IMR-90 (cell line): ENCODE measurements around the gene FAM184A. TPM values are rescaled to one million over a fixed set of nuclear protein-coding genes. Genes with fewer than 3 reads are reported as not detected.

Experiments
- ATAC-seq: fragments of 200-7000 bp; cut with Tn5 transposase; 2 replicates; pipeline ENCODE4 v1.9.1; 2020; ENCODE audit warnings: low read depth, mild to moderate bottlenecking, moderate library complexity
- BruUV-seq: library from RNA; stranded (reverse); fragments of 400-500 nt; replicated peaks from 2 replicates; lab custom pipeline; 2021; lab: Mats Ljungman, UMichigan
- CTCF ChIA-PET: fragments of 300-600 bp; formaldehyde crosslinking; extraction: SDS; loops from one replicate; lab custom pipeline; 2021; ENCODE audit warnings: antibody characterized with exemption; lab: Yijun Ruan, JAX
- POLR2A ChIA-PET: fragments of 300-600 bp; sonication (Branson Sonifier 250); formaldehyde crosslinking; loops from one replicate; lab custom pipeline; 2022; ENCODE audit warnings: antibody characterized with exemption; ENCODE audit not compliant: unreplicated experiment; lab: Charles Lee
- DNase-seq: peaks from one replicate; pipeline ENCODE4 v3.0.0; 2013
- H2AFZ ChIP-seq: replicated peaks from 2 replicates; pipeline ENCODE3; 2013; ENCODE audit warnings: low read length, mild to moderate bottlenecking; ENCODE audit not compliant: poor library complexity
- H2AK5ac ChIP-seq: 2 replicates; pipeline ENCODE4 v1.6.1; 2013; ENCODE audit warnings: low read depth, low read length, inconsistent platforms
- H2AK9ac ChIP-seq: replicated peaks from 2 replicates; pipeline ENCODE3; 2013; ENCODE audit warnings: mild to moderate bottlenecking, low read depth, low read length, moderate library complexity; ENCODE audit not compliant: poor library complexity
- H2BK120ac ChIP-seq: 2 replicates; pipeline ENCODE4 v1.6.1; 2013; ENCODE audit warnings: low read depth, low read length, inconsistent platforms
- H2BK15ac ChIP-seq: 3 replicates; pipeline ENCODE4 v1.6.1; 2013; ENCODE audit warnings: low read depth, low read length, inconsistent platforms
- H2BK20ac ChIP-seq: 2 replicates; pipeline ENCODE4 v1.6.1; 2013; ENCODE audit warnings: low read depth, mild to moderate bottlenecking, inconsistent platforms, low read length, moderate library complexity
- H2BK5ac ChIP-seq: 2 replicates; pipeline ENCODE4 v1.6.1; 2013; ENCODE audit warnings: mild to moderate bottlenecking, low read depth, low read length, inconsistent platforms; ENCODE audit not compliant: poor library complexity, severe bottlenecking
- H3K14ac ChIP-seq: replicated peaks from 2 replicates; pipeline ENCODE4 v1.6.1; 2013; ENCODE audit warnings: low read depth, low read length, inconsistent platforms
- H3K18ac ChIP-seq: 2 replicates; pipeline ENCODE4 v1.6.1; 2013; ENCODE audit warnings: low read depth, low read length, control low read depth
- H3K23ac ChIP-seq: 2 replicates; pipeline ENCODE4 v1.6.1; 2013; ENCODE audit warnings: low read depth, low read length, inconsistent platforms
- H3K27ac ChIP-seq: 2 replicates; pipeline ENCODE4 v1.5.1; 2013; ENCODE audit warnings: mild to moderate bottlenecking, control low read depth, low read length; ENCODE audit not compliant: insufficient read depth
- H3K27me3 ChIP-seq: 2 replicates; pipeline ENCODE4 v1.6.1; 2013; ENCODE audit warnings: low read length; ENCODE audit not compliant: control insufficient read depth, insufficient read depth
- H3K36me3 ChIP-seq: 2 replicates; pipeline ENCODE4 v1.6.1; 2013; ENCODE audit warnings: low read length, mixed read lengths; ENCODE audit not compliant: control insufficient read depth, insufficient read depth
- H3K4ac ChIP-seq: 2 replicates; pipeline ENCODE4 v1.6.1; 2013; ENCODE audit warnings: low read depth, low read length, inconsistent platforms
- H3K4me1 ChIP-seq: 2 replicates; pipeline ENCODE4 v1.6.1; 2013; ENCODE audit warnings: low read length, mixed read lengths; ENCODE audit not compliant: control insufficient read depth, insufficient read depth
- H3K4me2 ChIP-seq: 2 replicates; pipeline ENCODE4 v1.6.1; 2013; ENCODE audit warnings: low read depth, mild to moderate bottlenecking, control low read depth, low read length, moderate library complexity
- H3K4me3 ChIP-seq: 2 replicates; pipeline ENCODE4 v1.5.1; 2013; ENCODE audit warnings: low read depth, mild to moderate bottlenecking, control low read depth, low read length, moderate library complexity; ENCODE audit not compliant: insufficient read depth
- H3K56ac ChIP-seq: 2 replicates; pipeline ENCODE4 v1.6.1; 2013; ENCODE audit warnings: low read length, inconsistent platforms; ENCODE audit not compliant: insufficient read depth; ENCODE audit errors: extremely low read depth
- H3K79me1 ChIP-seq, 2 experiments: 2 replicates each; pipeline ENCODE4 v1.6.1; 2013; ENCODE audit warnings: low read length in 2 of 2, inconsistent platforms in 1 of 2, low read depth in 1 of 2
- H3K9ac ChIP-seq: 2 replicates; pipeline ENCODE4 v1.6.1; 2013; ENCODE audit warnings: low read depth, low read length, control low read depth
- H3K9me1 ChIP-seq: 2 replicates; pipeline ENCODE4 v1.6.1; 2013; ENCODE audit warnings: low read length, inconsistent platforms; ENCODE audit not compliant: insufficient read depth
- H3K9me3 ChIP-seq: 2 replicates; pipeline ENCODE4 v1.6.1; 2013; ENCODE audit warnings: low read length; ENCODE audit not compliant: control insufficient read depth, insufficient read depth
- H4K20me1 ChIP-seq: 2 replicates; pipeline ENCODE4 v1.6.1; 2013; ENCODE audit warnings: low read length, inconsistent platforms; ENCODE audit not compliant: insufficient read depth
- H4K5ac ChIP-seq: 2 replicates; pipeline ENCODE4 v1.6.1; 2013; ENCODE audit warnings: mild to moderate bottlenecking, low read depth, low read length, control low read depth
- H4K8ac ChIP-seq, 2 experiments: 2 replicates each; pipeline ENCODE4 v1.6.1; 2013; ENCODE audit warnings: low read depth in 2 of 2, low read length in 2 of 2, control low read depth in 1 of 2, inconsistent platforms in 1 of 2
- H4K91ac ChIP-seq: 2 replicates; pipeline ENCODE4 v1.6.1; 2013; ENCODE audit warnings: low read depth, low read length, inconsistent platforms; ENCODE audit not compliant: insufficient read depth
- CEBPB ChIP-seq: IDR thresholded peaks from 2 replicates; pipeline ENCODE4 v1.6.1; 2012; ENCODE audit warnings: low read depth, low read length, improper control_type of control experiment
- FOS ChIP-seq: fragments of 150-350 bp; IDR thresholded peaks from 2 replicates; pipeline ENCODE4 v1.6.1; 2016; ENCODE audit warnings: low read depth, low read length
- MAZ ChIP-seq: IDR thresholded peaks from 2 replicates; pipeline ENCODE4 v1.6.1; 2012; ENCODE audit warnings: low read depth, mild to moderate bottlenecking, low read length, improper control_type of control experiment, moderate library complexity, borderline replicate concordance
- MXI1 ChIP-seq: IDR thresholded peaks from 2 replicates; pipeline ENCODE4 v1.6.1; 2012; ENCODE audit warnings: low read depth, mild to moderate bottlenecking, low read length, moderate library complexity, borderline replicate concordance
- NFE2L2 ChIP-seq: fragments of 150-350 bp; IDR thresholded peaks from 2 replicates; pipeline ENCODE4 v1.6.1; 2016; ENCODE audit warnings: low read depth, mild to moderate bottlenecking, low read length
- POLR2A ChIP-seq: IDR thresholded peaks from 2 replicates; pipeline ENCODE4 v1.6.1; 2012; ENCODE audit warnings: mild to moderate bottlenecking, low read depth, low read length
- RFX5 ChIP-seq: IDR thresholded peaks from 2 replicates; pipeline ENCODE4 v1.8.0; 2012; ENCODE audit warnings: low read depth, mild to moderate bottlenecking, low read length, moderate library complexity
- SMC3 ChIP-seq: fragments of 150-350 bp; IDR thresholded peaks from 2 replicates; pipeline ENCODE4 v1.6.1; 2016; ENCODE audit warnings: low read depth, mild to moderate bottlenecking, antibody characterized with exemption, low read length, moderate library complexity
- WGBS, 2 experiments: methylation state at CpG; one replicate each; pipeline versions ENCODE4 v1.1.5 to v1.1.7; 2013; ENCODE audit warnings: missing lambda C conversion rate in 2 of 2; ENCODE audit not compliant: insufficient read length in 1 of 2; ENCODE audit errors: extremely low coverage in 2 of 2; 5-methylcytosine and 5-hydroxymethylcytosine counted together
- dilution Hi-C: fragments of 300-500 bp; cut with HindIII; formaldehyde crosslinking; loops from one replicate; pipeline ENCODE4 v1.14.3; 2018; ENCODE audit warnings: low sequenced_read_pairs; ENCODE audit not compliant: unreplicated experiment
- in situ Hi-C: fragments of 300-500 bp; cut with MboI; formaldehyde crosslinking; loops from 3 replicates; pipeline ENCODE4 v1.14.3; 2019; ENCODE audit warnings: low sequenced_read_pairs, inconsistent platforms, mixed read lengths
- intact Hi-C: fragments of 100-400 bp; cut with micrococcal nuclease; formaldehyde crosslinking; loops from 2 replicates; pipeline ENCODE4 v1.10.0; 2022
- polyA plus RNA-seq, 3 experiments: library from polyadenylated mRNA; depleted of rRNA; stranded (reverse); fragments of >200 nt; gene quantifications; 2 replicates each; pipeline ENCODE4 v1.2.3, GENCODE V29; 2012; ENCODE audit warnings: low replicate concordance in 1 of 3
- total RNA-seq: library from RNA; depleted of rRNA; stranded (reverse); fragments of >200 nt; gene quantifications from 2 replicates; pipeline ENCODE4 v1.2.3, GENCODE V29; 2012
- TF ChIP-seq, protein P1 (sequence below): fragments of 150-350 bp; IDR thresholded peaks from 2 replicates; pipeline ENCODE4 v1.6.1; 2016; ENCODE audit warnings: low read depth, mild to moderate bottlenecking, low read length, moderate library complexity, borderline replicate concordance
- TF ChIP-seq, protein P2 (sequence below): conservative IDR thresholded peaks from 2 replicates; pipeline ENCODE4 v1.5.1; 2012; ENCODE audit warnings: mild to moderate bottlenecking, low read depth, low read length, improper control_type of control experiment

FAM184A gene
- total and polyA plus RNA-seq, 2 of the 4 experiments (the other 2 are of a cell fraction): 0.03 TPM; not detected in 1

DNA sequence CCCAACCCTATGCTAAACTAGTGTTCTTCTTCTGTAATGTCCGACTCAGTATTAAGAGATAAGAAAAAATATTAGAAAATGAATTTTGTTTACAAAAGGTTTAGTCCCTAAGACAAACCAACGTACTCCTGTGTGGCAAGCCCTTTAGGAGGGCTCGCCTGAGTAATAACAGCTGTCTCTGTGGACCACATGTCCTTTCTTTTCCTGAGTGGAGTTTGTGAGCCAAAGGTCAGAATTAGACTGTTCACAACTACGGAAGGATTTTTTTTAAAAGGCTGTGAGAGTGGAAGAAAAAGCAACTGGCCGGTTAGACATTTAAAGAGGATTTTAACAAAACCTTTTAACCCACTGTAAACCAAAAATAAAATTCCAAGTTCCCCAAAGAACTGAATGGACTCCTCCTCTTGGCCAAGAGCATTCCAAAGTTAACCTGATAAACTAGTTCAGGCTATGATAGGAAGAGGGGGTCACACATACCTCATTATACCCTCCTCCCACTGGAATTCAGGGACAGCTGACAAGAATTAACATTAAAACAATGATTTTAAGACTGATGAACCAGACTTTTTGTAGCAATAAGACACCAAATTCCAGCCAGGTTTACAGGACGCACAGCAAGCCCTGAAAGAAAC, 43.5 kb downstream of the FAM184A start:
- no peak overlapping the region for H3K14ac ChIP-seq
- H3K4me3 ChIP-seq: no peak overlapping the region
- H3K4me1 ChIP-seq: no peaks in the 10 kb centered on the region
- H3K23ac ChIP-seq: no peak overlapping the region
- H4K8ac ChIP-seq: no peak overlapping the region
- ATAC-seq (no peak), DNase-seq (no peak)
- no peak for TF ChIP-seq FOS
- no peak for TF ChIP-seq NFE2L2
- TF ChIP-seq, protein P1, sequence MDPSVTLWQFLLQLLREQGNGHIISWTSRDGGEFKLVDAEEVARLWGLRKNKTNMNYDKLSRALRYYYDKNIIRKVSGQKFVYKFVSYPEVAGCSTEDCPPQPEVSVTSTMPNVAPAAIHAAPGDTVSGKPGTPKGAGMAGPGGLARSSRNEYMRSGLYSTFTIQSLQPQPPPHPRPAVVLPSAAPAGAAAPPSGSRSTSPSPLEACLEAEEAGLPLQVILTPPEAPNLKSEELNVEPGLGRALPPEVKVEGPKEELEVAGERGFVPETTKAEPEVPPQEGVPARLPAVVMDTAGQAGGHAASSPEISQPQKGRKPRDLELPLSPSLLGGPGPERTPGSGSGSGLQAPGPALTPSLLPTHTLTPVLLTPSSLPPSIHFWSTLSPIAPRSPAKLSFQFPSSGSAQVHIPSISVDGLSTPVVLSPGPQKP: no peak
- TF ChIP-seq MXI1: no peak
- TF ChIP-seq RFX5: no peak
- TF ChIP-seq, protein P2, sequence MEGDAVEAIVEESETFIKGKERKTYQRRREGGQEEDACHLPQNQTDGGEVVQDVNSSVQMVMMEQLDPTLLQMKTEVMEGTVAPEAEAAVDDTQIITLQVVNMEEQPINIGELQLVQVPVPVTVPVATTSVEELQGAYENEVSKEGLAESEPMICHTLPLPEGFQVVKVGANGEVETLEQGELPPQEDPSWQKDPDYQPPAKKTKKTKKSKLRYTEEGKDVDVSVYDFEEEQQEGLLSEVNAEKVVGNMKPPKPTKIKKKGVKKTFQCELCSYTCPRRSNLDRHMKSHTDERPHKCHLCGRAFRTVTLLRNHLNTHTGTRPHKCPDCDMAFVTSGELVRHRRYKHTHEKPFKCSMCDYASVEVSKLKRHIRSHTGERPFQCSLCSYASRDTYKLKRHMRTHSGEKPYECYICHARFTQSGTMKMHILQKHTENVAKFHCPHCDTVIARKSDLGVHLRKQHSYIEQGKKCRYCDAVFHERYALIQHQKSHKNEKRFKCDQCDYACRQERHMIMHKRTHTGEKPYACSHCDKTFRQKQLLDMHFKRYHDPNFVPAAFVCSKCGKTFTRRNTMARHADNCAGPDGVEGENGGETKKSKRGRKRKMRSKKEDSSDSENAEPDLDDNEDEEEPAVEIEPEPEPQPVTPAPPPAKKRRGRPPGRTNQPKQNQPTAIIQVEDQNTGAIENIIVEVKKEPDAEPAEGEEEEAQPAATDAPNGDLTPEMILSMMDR: no peak
- no peak for TF ChIP-seq POLR2A
- TF ChIP-seq CEBPB: no peak
- TF ChIP-seq MAZ: no peak
- TF ChIP-seq SMC3: no peak
- BruUV-seq: no TSS peak
- dilution Hi-C loops: no loop called here
- no CpG with 5 or more reads among the region's 6 CpGs for WGBS, 2 experiments
- no peak overlapping the region for H3K27ac ChIP-seq
- CTCF ChIA-PET: no interaction called here
- no peak overlapping the region for H2BK120ac ChIP-seq
- no peak overlapping the region for H2AK9ac ChIP-seq
- H3K79me1 ChIP-seq: no peaks in the 10 kb centered on the region
- H4K5ac ChIP-seq: no peak overlapping the region
- H2BK20ac ChIP-seq: no peak overlapping the region
- H3K9me1 ChIP-seq: no peaks in the 10 kb centered on the region
- H2BK15ac ChIP-seq: no peak overlapping the region
- no peaks in the 10 kb centered on the region for H3K36me3 ChIP-seq
- H2AK5ac ChIP-seq: no peak overlapping the region
- intact Hi-C loops: no loop called here
- no peak overlapping the region for H3K9ac ChIP-seq
- in situ Hi-C loops: no loop called here
- H3K4me2 ChIP-seq: no peak overlapping the region
- no peak overlapping the region for H3K4ac ChIP-seq
- no peak overlapping the region for H4K91ac ChIP-seq
- POLR2A ChIA-PET: no interaction called here
- H4K20me1 ChIP-seq: no peaks in the 10 kb centered on the region
- H3K56ac ChIP-seq: no peak overlapping the region
- no peaks in the 10 kb centered on the region for H3K9me3 ChIP-seq
- no peak overlapping the region for H2BK5ac ChIP-seq
- no peak overlapping the region for H2AFZ ChIP-seq
- H3K27me3 ChIP-seq: no peaks in the 10 kb centered on the region
- no peak overlapping the region for H3K18ac ChIP-seq
